Rectal smooth muscle tissue (tissue), 1 donor: ENCODE measurements around the gene PACRG.

ENCODE experiments used
- H3K27ac ChIP-seq: one replicate; pipeline ENCODE4 v1.7.0; 2013; ENCODE audit warnings: low read depth, low read length, inconsistent platforms
- H3K27me3 ChIP-seq: one replicate; pipeline ENCODE4 v1.7.0; 2013; ENCODE audit warnings: low read length; ENCODE audit not compliant: control insufficient read depth, insufficient read depth
- H3K36me3 ChIP-seq: one replicate; pipeline ENCODE4 v1.7.0; 2013; ENCODE audit warnings: low read length; ENCODE audit not compliant: control insufficient read depth, insufficient read depth
- H3K4me1 ChIP-seq: one replicate; pipeline ENCODE4 v1.7.0; 2013; ENCODE audit warnings: low read length; ENCODE audit not compliant: control insufficient read depth, insufficient read depth
- H3K4me3 ChIP-seq: one replicate; pipeline ENCODE4 v1.7.0; 2013; ENCODE audit warnings: low read length
- H3K9ac ChIP-seq: one replicate; pipeline ENCODE4 v1.7.0; 2013; ENCODE audit warnings: low read length

The PACRG gene

DNA sequence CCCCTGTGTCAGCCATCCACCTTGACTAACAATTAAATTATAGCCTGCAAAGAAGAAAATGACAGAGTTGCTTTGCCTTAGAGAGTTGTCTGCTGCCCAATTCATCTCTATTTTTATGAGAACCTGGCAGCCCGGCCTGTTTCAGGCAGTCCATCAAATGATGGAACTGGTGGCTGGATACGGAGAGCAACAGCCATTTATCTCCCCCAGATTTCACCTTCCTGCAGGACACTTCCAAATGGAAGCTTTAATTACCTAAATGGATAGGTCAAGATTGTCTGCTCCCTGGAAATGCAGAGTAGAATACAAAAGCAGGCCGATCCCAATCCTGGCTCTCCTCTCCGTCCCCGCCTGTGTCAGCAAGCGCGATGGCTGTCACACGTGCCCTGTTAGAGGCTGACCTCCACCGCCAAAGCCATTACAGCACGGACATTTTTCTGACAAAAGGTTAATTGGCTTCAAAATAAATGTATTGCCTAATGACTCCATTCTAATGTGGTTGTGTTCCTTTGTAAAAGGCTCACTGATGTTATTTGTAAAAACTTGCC is 86.7 kb downstream of the PACRG start:
- Histone ChIP-seq H3K27me3 (no peaks in the 10 kb centered on the region), H3K36me3 (no peaks in the 10 kb centered on the region), H3K27ac (no peak overlapping the region), H3K9ac (no peak overlapping the region), H3K4me1 (no peaks in the 10 kb centered on the region), H3K4me3 (no peak overlapping the region)

- Histone ChIP-seq H3K36me3 (no peaks in the 10 kb centered on the region), H3K27me3 (no peaks in the 10 kb centered on the region), H3K4me3 (no peak overlapping the region), H3K9ac (no peak overlapping the region), H3K4me1 (no peaks in the 10 kb centered on the region), H3K27ac (no peak overlapping the region)
Observed at GRCh38 chr6:162817196-162817595, 89.4 kb downstream of the PACRG start.

DNA sequence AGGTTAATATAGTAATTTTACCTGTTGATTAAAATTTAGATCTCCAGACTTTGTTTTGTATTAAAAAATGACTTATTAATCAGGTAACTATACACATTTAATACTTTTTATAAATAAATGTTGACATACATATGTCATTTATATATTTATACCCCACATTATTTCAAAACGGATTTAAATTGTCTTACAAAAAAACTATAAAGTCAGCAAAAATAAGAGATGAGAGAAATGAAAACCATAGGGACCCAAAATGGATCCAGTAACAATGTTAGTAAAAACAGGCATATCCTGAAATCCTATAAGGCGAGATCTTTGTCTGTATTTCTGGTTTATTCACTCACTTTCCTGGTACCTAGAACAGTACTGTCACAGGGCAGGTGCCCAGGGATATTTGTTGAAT is 91.5 kb downstream of the PACRG start:
- Histone ChIP-seq H3K9ac (no peak overlapping the region), H3K4me3 (no peak overlapping the region), H3K27me3 (no peaks in the 10 kb centered on the region), H3K4me1 (no peaks in the 10 kb centered on the region), H3K27ac (no peak overlapping the region), H3K36me3 (no peaks in the 10 kb centered on the region)

DNA sequence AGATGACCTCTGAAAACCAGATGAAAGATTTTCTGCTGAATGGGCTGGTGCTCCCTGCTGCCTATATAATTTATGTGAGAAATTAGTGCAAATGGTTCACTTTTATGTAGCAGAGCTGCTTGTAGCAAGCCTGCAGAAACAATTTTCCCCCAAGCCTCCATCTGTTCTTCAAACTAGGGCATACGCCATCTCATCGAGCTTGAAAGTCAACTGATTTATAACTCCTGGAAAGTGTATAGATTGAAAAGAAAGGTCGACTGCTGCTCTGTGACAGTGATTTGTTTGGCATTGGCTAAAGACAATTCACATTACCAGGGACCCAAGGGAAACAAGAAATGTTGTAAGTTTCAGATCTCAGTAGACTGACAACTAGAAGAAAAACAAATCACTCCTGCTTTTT is 93.3 kb downstream of the PACRG start:
- no peak overlapping the region for H3K9ac ChIP-seq
- no peaks in the 10 kb centered on the region for H3K36me3 ChIP-seq
- H3K27ac ChIP-seq, result no peak overlapping the region
- no peaks in the 10 kb centered on the region for H3K27me3 ChIP-seq
- H3K4me1 ChIP-seq, result no peaks in the 10 kb centered on the region
- H3K4me3 ChIP-seq, result no peak overlapping the region

DNA sequence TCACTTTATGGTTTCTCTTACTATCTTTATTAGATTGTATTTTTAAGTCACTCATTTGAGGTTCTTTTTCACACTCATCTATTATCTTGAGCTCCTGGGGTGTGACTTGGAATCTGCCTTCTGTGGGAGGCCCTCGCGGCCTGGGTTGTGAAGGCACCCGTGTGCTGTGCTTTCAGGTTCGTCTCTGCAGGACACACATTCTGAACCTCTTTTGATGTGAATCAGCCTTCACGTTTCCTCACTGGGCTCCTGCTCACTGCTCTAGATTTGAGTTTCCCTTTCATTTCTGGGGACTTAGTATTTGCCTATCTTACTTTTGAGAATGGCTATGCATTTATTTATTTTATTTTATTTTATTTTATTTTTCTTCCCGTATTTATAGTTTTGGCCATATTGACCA is 97.8 kb downstream of the PACRG start:
- Histone ChIP-seq H3K4me3 (no peak overlapping the region), H3K27ac (no peak overlapping the region), H3K4me1 (no peaks in the 10 kb centered on the region), H3K9ac (no peak overlapping the region), H3K27me3 (no peaks in the 10 kb centered on the region), H3K36me3 (no peaks in the 10 kb centered on the region)

DNA sequence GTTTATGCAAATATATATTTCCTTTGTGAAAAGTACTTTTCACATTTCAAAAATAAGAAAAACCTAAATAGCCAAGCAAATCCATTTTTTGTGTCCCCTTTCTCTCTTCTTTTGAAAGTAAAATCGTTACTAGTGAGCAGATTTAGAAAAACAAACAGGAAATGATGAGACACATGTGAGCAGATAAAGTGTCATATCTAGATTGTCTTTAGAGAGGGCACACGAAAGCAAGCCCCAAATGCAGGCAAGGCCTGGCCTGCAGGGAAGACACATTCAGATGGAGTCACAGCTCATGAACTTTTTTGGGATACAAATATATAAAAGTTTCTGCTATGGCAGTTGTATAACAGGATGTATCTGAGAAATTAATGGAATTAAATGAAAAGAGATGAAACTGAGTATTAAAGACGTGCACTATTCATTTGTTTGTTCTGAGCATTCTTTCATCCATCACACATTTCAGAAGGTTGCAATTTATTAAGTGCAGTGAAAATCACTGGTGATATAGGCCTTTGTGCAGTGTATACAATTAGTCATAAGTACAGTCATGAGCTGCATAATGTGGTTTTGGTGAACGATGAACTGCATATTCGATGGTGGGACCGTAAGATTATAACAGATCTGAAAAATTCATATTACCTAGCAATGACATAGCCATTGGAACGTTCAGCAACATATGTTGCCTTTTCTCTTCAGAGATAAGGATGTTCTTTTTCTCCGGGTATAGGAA is 101.4 kb downstream of the PACRG start:
- H3K9ac ChIP-seq, result no peak overlapping the region
- no peak overlapping the region for H3K4me3 ChIP-seq
- H3K27ac ChIP-seq, result no peak overlapping the region
- H3K36me3 ChIP-seq, result no peaks in the 10 kb centered on the region
- no peaks in the 10 kb centered on the region for H3K4me1 ChIP-seq
- H3K27me3 ChIP-seq, result no peaks in the 10 kb centered on the region

- Histone ChIP-seq H3K36me3 (no peaks in the 10 kb centered on the region), H3K4me1 (no peaks in the 10 kb centered on the region), H3K4me3 (no peak overlapping the region), H3K9ac (no peak overlapping the region), H3K27ac (no peak overlapping the region), H3K27me3 (no peaks in the 10 kb centered on the region)
Observed at GRCh38 chr6:162833776-162834175, 106.0 kb downstream of the PACRG start.

GRCh38 chr6:162845972-162846371 is 118.2 kb downstream of the PACRG start:
- no peak overlapping the region for H3K9ac ChIP-seq
- no peaks in the 10 kb centered on the region for H3K4me1 ChIP-seq
- no peak overlapping the region for H3K4me3 ChIP-seq
- no peak overlapping the region for H3K27ac ChIP-seq
- H3K36me3 ChIP-seq, result no peaks in the 10 kb centered on the region
- no peaks in the 10 kb centered on the region for H3K27me3 ChIP-seq

GRCh38 chr6:162846723-162847122 is 118.9 kb downstream of the PACRG start:
- Histone ChIP-seq H3K4me1 (no peaks in the 10 kb centered on the region), H3K9ac (no peak overlapping the region), H3K27ac (no peak overlapping the region), H3K36me3 (no peaks in the 10 kb centered on the region), H3K27me3 (no peaks in the 10 kb centered on the region), H3K4me3 (no peak overlapping the region)

DNA sequence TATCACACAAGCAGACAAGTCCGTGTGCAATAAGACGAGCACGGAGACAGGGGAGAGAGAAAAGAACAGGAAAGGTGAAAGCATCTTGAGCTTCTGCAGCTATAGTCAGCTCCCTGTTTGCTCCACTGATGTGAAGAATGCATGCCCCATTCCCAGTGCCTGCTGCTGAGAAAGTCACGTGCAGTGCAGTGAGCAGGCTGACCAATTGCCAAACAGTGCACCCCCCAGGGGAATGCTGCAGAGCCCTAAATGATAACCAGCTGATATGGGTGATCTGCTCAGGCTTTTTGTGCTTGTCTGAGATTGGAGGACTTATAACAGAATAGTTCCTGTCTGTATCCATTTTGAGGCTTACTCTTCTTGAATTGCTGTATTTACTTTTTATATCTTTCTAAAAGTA is 121.5 kb downstream of the PACRG start:
- Histone ChIP-seq H3K4me3 (no peak overlapping the region), H3K27me3 (no peaks in the 10 kb centered on the region), H3K4me1 (no peaks in the 10 kb centered on the region), H3K27ac (no peak overlapping the region), H3K36me3 (no peaks in the 10 kb centered on the region), H3K9ac (no peak overlapping the region)

DNA sequence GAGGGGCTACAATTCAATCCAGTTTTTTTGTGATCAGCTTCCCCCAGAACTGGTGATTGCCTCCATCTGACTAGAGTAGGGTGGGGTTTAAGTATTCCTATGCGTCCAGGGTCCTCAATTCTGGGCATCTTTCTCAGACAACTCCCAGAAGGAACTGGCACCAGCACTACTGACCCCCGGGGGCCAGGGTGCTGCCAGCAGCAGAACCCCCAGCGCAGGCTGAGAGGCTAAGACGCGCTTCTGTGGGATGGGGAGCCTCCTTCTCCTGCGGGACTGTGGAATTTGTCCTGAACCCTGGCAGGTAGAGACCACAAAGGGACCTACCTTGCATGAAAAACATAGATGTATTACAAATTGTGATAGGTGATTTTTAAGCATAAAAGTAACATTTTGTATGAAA is 124.4 kb downstream of the PACRG start:
- no peaks in the 10 kb centered on the region for H3K27me3 ChIP-seq
- no peaks in the 10 kb centered on the region for H3K36me3 ChIP-seq
- no peak overlapping the region for H3K4me3 ChIP-seq
- no peaks in the 10 kb centered on the region for H3K4me1 ChIP-seq
- H3K9ac ChIP-seq, result no peak overlapping the region
- H3K27ac ChIP-seq, result no peak overlapping the region

DNA sequence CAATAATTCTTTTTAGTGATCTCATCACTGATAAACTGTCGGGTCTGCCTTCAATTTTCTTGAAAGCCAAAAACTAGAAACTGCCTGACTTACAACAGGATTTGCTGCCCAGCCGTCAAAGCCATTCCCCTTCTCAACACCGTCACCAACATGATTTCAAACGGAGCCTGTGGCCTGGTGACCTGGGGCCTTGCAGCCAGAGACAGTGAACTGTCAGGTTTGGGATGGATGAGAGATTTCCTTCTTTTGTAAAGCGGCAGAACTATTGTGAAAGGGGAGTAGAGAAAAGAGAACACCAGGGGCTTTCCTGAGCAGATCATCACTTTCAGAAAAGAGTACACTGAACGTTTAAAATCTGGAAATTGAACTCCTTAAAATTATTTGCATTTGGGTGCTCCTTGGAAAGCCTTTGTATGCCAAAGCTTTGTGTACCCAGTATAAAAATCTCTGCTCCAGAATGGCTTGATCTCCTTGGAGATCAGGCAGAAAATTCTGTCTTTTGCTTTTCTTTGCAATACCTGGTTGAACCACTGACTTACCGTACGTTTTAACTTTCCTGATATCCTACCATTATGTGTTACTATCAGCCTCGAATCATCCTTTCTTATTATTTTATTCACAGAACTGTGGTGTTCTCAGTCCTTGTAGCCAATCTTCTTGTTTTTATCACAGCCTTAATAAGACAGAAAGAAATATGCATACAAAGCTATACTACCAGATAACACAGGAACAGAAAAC is 125.2 kb downstream of the PACRG start:
- no peak overlapping the region for H3K4me3 ChIP-seq
- H3K4me1 ChIP-seq, result no peaks in the 10 kb centered on the region
- no peak overlapping the region for H3K9ac ChIP-seq
- no peaks in the 10 kb centered on the region for H3K36me3 ChIP-seq
- H3K27me3 ChIP-seq, result no peaks in the 10 kb centered on the region
- H3K27ac ChIP-seq, result no peak overlapping the region

GRCh38 chr6:162854228-162854627 is 126.5 kb downstream of the PACRG start:
- H3K27ac ChIP-seq, result no peak overlapping the region
- H3K4me3 ChIP-seq, result no peak overlapping the region
- no peaks in the 10 kb centered on the region for H3K27me3 ChIP-seq
- H3K9ac ChIP-seq, result no peak overlapping the region
- no peaks in the 10 kb centered on the region for H3K4me1 ChIP-seq
- H3K36me3 ChIP-seq, result no peaks in the 10 kb centered on the region
